Suprapubic skin (tissue), 4 donors: Measurements from ENCODE around the gene PRR14. TPM values are rescaled to one million over a fixed set of nuclear protein-coding genes. Genes with fewer than 3 reads are reported as not detected.

Experiments
- DNase-seq, 2 donors: peaks; one replicate each; pipeline ENCODE4 v3.0.0-alpha.2; 2019; ENCODE audit warnings: low spot score in 2 of 2
- H3K27ac ChIP-seq: fragments of 200-600 bp; sonication (generic); one replicate; pipeline ENCODE4 v1.5.1; 2019
- H3K27me3 ChIP-seq: fragments of 200-600 bp; sonication (generic); one replicate; pipeline ENCODE4 v1.5.1; 2019
- H3K36me3 ChIP-seq: fragments of 200-600 bp; sonication (generic); one replicate; pipeline ENCODE4 v1.5.1; 2019
- H3K4me1 ChIP-seq: fragments of 200-600 bp; sonication (generic); one replicate; pipeline ENCODE4 v1.5.1; 2019
- H3K4me3 ChIP-seq: fragments of 200-600 bp; sonication (generic); one replicate; pipeline ENCODE4 v1.5.1; 2019; ENCODE audit warnings: mild to moderate bottlenecking
- H3K9me3 ChIP-seq: fragments of 200-600 bp; sonication (generic); one replicate; pipeline ENCODE4 v1.5.1; 2019
- CTCF ChIP-seq, 2 donors: fragments of 200-600 bp in 1 of 2; fragments of 450-650 bp in 1 of 2; sonication (generic) in 1 of 2; IDR thresholded peaks; one replicate each; pipeline ENCODE4 v1.5.1; 2016 to 2019; ENCODE audit warnings: antibody characterized with exemption in 2 of 2, mild to moderate bottlenecking in 1 of 2, moderate library complexity in 1 of 2
- EP300 ChIP-seq: sonication (generic); formaldehyde crosslinking; IDR thresholded peaks from one replicate; pipeline ENCODE4 v1.6.1; 2017; ENCODE audit warnings: antibody characterized with exemption
- POLR2A ChIP-seq, 2 donors: fragments of 450-650 bp; IDR thresholded peaks; one replicate each; pipeline ENCODE4 v1.6.1; 2017; ENCODE audit warnings: antibody characterized with exemption in 2 of 2, mild to moderate bottlenecking in 2 of 2, moderate library complexity in 2 of 2
- POLR2AphosphoS5 ChIP-seq, 3 donors: sonication (generic); formaldehyde crosslinking; IDR thresholded peaks; one replicate each; pipeline ENCODE4 v1.6.1; 2017; ENCODE audit warnings: antibody characterized with exemption in 3 of 3
- WGBS: methylation state at CpG from one replicate; pipeline ENCODE4 v1.1.5; 2018; 5-methylcytosine and 5-hydroxymethylcytosine counted together
- total RNA-seq, 4 donors: library from RNA; depleted of rRNA; stranded (reverse); fragments of >200 nt; gene quantifications; one replicate each; pipeline ENCODE4 v1.1.0, GENCODE V29; 2016

PRR14 gene
- total RNA-seq, 4 donors from 2014 or later = 56.7 to 68.8 (median 62.1) TPM

- WGBS = under 1% methylated on average over 23 of the region's 86 CpGs
- Histone ChIP-seq H3K9me3 (no peaks in the 10 kb centered on the region), H3K27ac (peak within 1 kb of the TSS; percentile 97), H3K27me3 (no peaks in the 10 kb centered on the region), H3K4me3 (peak within 1 kb of the TSS; percentile 65), H3K4me1 (peaks cover 46% of the 10 kb centered on the region), H3K36me3 (peaks cover 53% of the 10 kb centered on the region)
- DNase-seq = peak; percentile 100
- no peak for TF ChIP-seq EP300
- TF ChIP-seq POLR2A (IDR thresholded peaks at IDR 0.05) = peak; percentile 13 to 92
- peak in 1 of 2 donors; percentile 84 for TF ChIP-seq CTCF (IDR thresholded peaks at IDR 0.05)
- TF ChIP-seq POLR2AphosphoS5 (IDR thresholded peaks at IDR 0.05) = peak; percentile 53 to 90 (median 75)
These were observed 7.3 kb downstream of the PRR14 start, which contains the start of gene FBRS for GRCh38 chr16:30657866-30658730. Gene FBRS (plus strand): TSS chr16:30658431. CDS start chr16:30659519, 1,088 bp downstream.

GRCh38 chr16:30658731-30659506 lies 8.2 kb downstream of the PRR14 start:
- Histone ChIP-seq H3K4me1 (peaks cover 54% of the 10 kb centered on the region), H3K27me3 (no peaks in the 10 kb centered on the region), H3K9me3 (no peaks in the 10 kb centered on the region), H3K36me3 (peaks cover 53% of the 10 kb centered on the region), H3K27ac (peak overlapping the region; percentile 97), H3K4me3 (peak overlapping the region; percentile 65)
- 1% methylated on average over 23 of the region's 64 CpGs for WGBS
- TF ChIP-seq POLR2A (IDR thresholded peaks at IDR 0.05) (peak in 1 of 2 donors; percentile 10), POLR2AphosphoS5 (IDR thresholded peaks at IDR 0.05) (peak in 1 of 3 donors; percentile 12), CTCF (IDR thresholded peaks at IDR 0.05) (peak; percentile 2 to 10), EP300 (no peak)
- peak; percentile 89 to 91 for DNase-seq

GRCh38 chr16:30659507-30660423 lies 9.0 kb downstream of the PRR14 start:
- WGBS = under 1% methylated on average over 37 of the region's 84 CpGs
- H3K4me1 ChIP-seq = peaks cover 62% of the 10 kb centered on the region
- DNase-seq = no peak
- peaks cover 53% of the 10 kb centered on the region for H3K36me3 ChIP-seq
- TF ChIP-seq POLR2A (IDR thresholded peaks at IDR 0.05) (no peak), EP300 (no peak), CTCF (IDR thresholded peaks at IDR 0.05) (no peak), POLR2AphosphoS5 (IDR thresholded peaks at IDR 0.05) (no peak)
- peak overlapping the region; percentile 97 for H3K27ac ChIP-seq
- no peaks in the 10 kb centered on the region for H3K9me3 ChIP-seq
- H3K27me3 ChIP-seq = no peaks in the 10 kb centered on the region
- peak overlapping the region; percentile 65 for H3K4me3 ChIP-seq

GRCh38 chr16:30660424-30661261 lies 9.9 kb downstream of the PRR14 start:
- Histone ChIP-seq H3K27me3 (no peaks in the 10 kb centered on the region), H3K4me3 (peak overlapping the region; percentile 65), H3K27ac (peak overlapping the region; percentile 97), H3K4me1 (peaks cover 63% of the 10 kb centered on the region), H3K36me3 (peaks cover 53% of the 10 kb centered on the region), H3K9me3 (no peaks in the 10 kb centered on the region)
- DNase-seq = no peak
- no peak for TF ChIP-seq CTCF (IDR thresholded peaks at IDR 0.05)
- no peak for TF ChIP-seq POLR2AphosphoS5 (IDR thresholded peaks at IDR 0.05)
- TF ChIP-seq POLR2A (IDR thresholded peaks at IDR 0.05) = no peak
- no peak for TF ChIP-seq EP300
- 29% methylated on average over 21 of the region's 21 CpGs for WGBS
